HCT116 (cell line): Measurements from ENCODE around the gene EEF2. TPM values are rescaled to one million over a fixed set of nuclear protein-coding genes. Genes with fewer than 3 reads are reported as not detected.

Experiments
- ATAC-seq: fragments of 200-7000 bp; cut with Tn5 transposase; 2 replicates; pipeline ENCODE4 v1.9.1; 2020; ENCODE audit warnings: mild to moderate bottlenecking, moderate library complexity
- BruUV-seq: library from RNA; stranded (reverse); fragments of 400-500 nt; replicated peaks from 2 replicates; lab custom pipeline; 2021; lab: Mats Ljungman, UMichigan
- CTCF ChIA-PET: fragments of 300-600 bp; sonication (Branson Sonifier 250); formaldehyde crosslinking; loops from one replicate; lab custom pipeline; 2021; ENCODE audit warnings: antibody characterized with exemption; lab: Charles Lee
- POLR2A ChIA-PET: fragments of 300-600, 350-600 bp; sonication (Branson Sonifier 250); formaldehyde crosslinking; loops from one replicate; lab custom pipeline; 2021; ENCODE audit warnings: antibody characterized with exemption; lab: Charles Lee
- RAD21 ChIA-PET, 2 experiments: fragments of 300-600 bp; sonication (Branson Sonifier 250); formaldehyde crosslinking; loops; one replicate each; lab custom pipeline; 2023; ENCODE audit warnings: low total read pairs in 2 of 2; ENCODE audit not compliant: uncharacterized antibody in 2 of 2, unreplicated experiment in 2 of 2, low non-redundant PET in 1 of 2; lab: Charles Lee
- DNase-seq: peaks from one replicate; pipeline ENCODE4 v3.0.0-alpha.2; 2010; ENCODE audit warnings: low read depth, low spot score
- H2AFZ ChIP-seq: fragments of 200-600 bp; shearing (Covaris generic), sonication (generic); 2 replicates; pipeline ENCODE4 v1.6.1; 2017; ENCODE audit warnings: low read depth, mixed run types, mixed read lengths, antibody characterized with exemption, low read length; ENCODE audit not compliant: poor library complexity, severe bottlenecking
- H3K27ac ChIP-seq: 2 replicates; pipeline ENCODE4 v1.5.1; 2012; ENCODE audit warnings: low read depth, low read length
- H3K27me3 ChIP-seq: fragments of 200-600 bp; sonication (generic); 2 replicates; pipeline ENCODE4 v1.6.1; 2016; ENCODE audit warnings: mixed run types, low read length, mixed read lengths; ENCODE audit not compliant: insufficient read depth
- H3K36me3 ChIP-seq, 2 experiments: fragments of 200-500 bp in 1 of 2; fragments of 200-600 bp in 1 of 2; sonication (Bioruptor generic) in 1 of 2; sonication (generic) in 1 of 2; 2 replicates each; pipeline versions ENCODE4 v1.5.1 to v1.6.1; 2014 to 2016; ENCODE audit warnings: low read length in 2 of 2, inconsistent platforms in 1 of 2, mixed read lengths in 1 of 2, mixed run types in 1 of 2; ENCODE audit not compliant: insufficient read depth in 2 of 2, control insufficient read depth in 1 of 2
- H3K4me1 ChIP-seq, 2 experiments: fragments of 200-600 bp in 1 of 2; sonication (generic) in 1 of 2; 2 replicates each; pipeline versions ENCODE4 v1.5.1 to v1.6.1; 2012 to 2017; ENCODE audit warnings: low read length in 2 of 2, inconsistent platforms in 1 of 2, mild to moderate bottlenecking in 1 of 2, mixed read lengths in 1 of 2, mixed run types in 1 of 2, moderate library complexity in 1 of 2; ENCODE audit not compliant: insufficient read depth in 2 of 2, control insufficient read depth in 1 of 2
- H3K4me2 ChIP-seq: fragments of 200-600 bp; sonication (generic); 2 replicates; pipeline ENCODE4 v1.6.1; 2017; ENCODE audit warnings: mixed run types, low read length, mixed read lengths
- H3K4me3 ChIP-seq, 2 experiments: fragments of 200-600 bp in 1 of 2; sonication (generic) in 1 of 2; replicated peaks in 1 of 2; 2 replicates each; pipeline ENCODE4 v1.5.1; 2011 to 2016; ENCODE audit warnings: low read length in 2 of 2, control low read depth in 1 of 2, low read depth in 1 of 2, mild to moderate bottlenecking in 1 of 2, mixed read lengths in 1 of 2, mixed run types in 1 of 2
- H3K79me2 ChIP-seq: fragments of 200-600 bp; sonication (generic); 2 replicates; pipeline ENCODE4 v1.6.1; 2017; ENCODE audit warnings: mild to moderate bottlenecking, mixed run types, low read length, moderate library complexity, mixed read lengths; ENCODE audit not compliant: insufficient read depth
- H3K9ac ChIP-seq: fragments of 200-600 bp; sonication (generic); 2 replicates; pipeline ENCODE4 v1.6.1; 2016; ENCODE audit warnings: low read length, mixed read lengths
- H3K9me2 ChIP-seq: fragments of 200-600 bp; sonication (generic), shearing (Covaris generic); 2 replicates; pipeline ENCODE4 v1.6.1; 2017; ENCODE audit warnings: mixed run types, mild to moderate bottlenecking, moderate library complexity; ENCODE audit not compliant: insufficient read depth
- H3K9me3 ChIP-seq, 2 experiments: fragments of 200-500 bp in 1 of 2; fragments of 200-600 bp in 1 of 2; sonication (Bioruptor generic) in 1 of 2; sonication (generic) in 1 of 2; 2 replicates each; pipeline ENCODE4 v1.6.1; 2014 to 2017; ENCODE audit warnings: low read length in 2 of 2, mixed read lengths in 2 of 2, inconsistent platforms in 1 of 2, low read depth in 1 of 2, mild to moderate bottlenecking in 1 of 2, mixed run types in 1 of 2, moderate library complexity in 1 of 2; ENCODE audit not compliant: control insufficient read depth in 1 of 2, insufficient read depth in 1 of 2
- H4K20me1 ChIP-seq: fragments of 200-600 bp; sonication (generic), shearing (Covaris generic); 2 replicates; pipeline ENCODE4 v1.6.1; 2017; ENCODE audit warnings: mixed run types, mild to moderate bottlenecking, moderate library complexity; ENCODE audit not compliant: insufficient read depth
- CBX3 ChIP-seq: IDR thresholded peaks from 2 replicates; pipeline ENCODE4 v1.6.1; 2012; ENCODE audit warnings: low read depth
- CEBPB ChIP-seq: IDR thresholded peaks from 2 replicates; pipeline ENCODE4 v1.6.1; 2012; ENCODE audit warnings: low read depth
- CTCF ChIP-seq, 3 experiments: fragments of 200-600 bp in 1 of 3; sonication (generic) in 1 of 3; IDR thresholded peaks in 2 of 3; conservative IDR thresholded peaks in 1 of 3; 2 replicates each; pipeline ENCODE4 v1.5.1; 2012 to 2017; ENCODE audit warnings: low read depth in 2 of 3, low read length in 2 of 3, antibody characterized with exemption in 1 of 3, borderline replicate concordance in 1 of 3, control low read depth in 1 of 3, mild to moderate bottlenecking in 1 of 3, mixed read lengths in 1 of 3, mixed run types in 1 of 3, moderate library complexity in 1 of 3; ENCODE audit not compliant: insufficient read depth in 1 of 3
- EGR1 ChIP-seq: IDR thresholded peaks from 2 replicates; pipeline ENCODE4 v1.6.1; 2012; ENCODE audit warnings: low read depth
- EZH2phosphoT487 ChIP-seq: fragments of 200-600 bp; IDR thresholded peaks from 2 replicates; pipeline ENCODE4 v1.6.1; 2018; ENCODE audit warnings: antibody characterized with exemption, borderline replicate concordance
- FOSL1 ChIP-seq: IDR thresholded peaks from 2 replicates; pipeline ENCODE4 v1.6.1; 2012; ENCODE audit warnings: low read depth
- POLR2A ChIP-seq: IDR thresholded peaks from 2 replicates; pipeline ENCODE4 v1.7.0; 2011; ENCODE audit warnings: borderline replicate concordance; ENCODE audit not compliant: insufficient read depth, insufficient read length; ENCODE audit errors: extremely low read depth
- RAD21 ChIP-seq: IDR thresholded peaks from 2 replicates; pipeline ENCODE4 v1.6.1; 2012; ENCODE audit warnings: low read depth, mild to moderate bottlenecking
- SIN3A ChIP-seq: IDR thresholded peaks from 2 replicates; pipeline ENCODE4 v1.6.1; 2012; ENCODE audit warnings: low read depth
- SP1 ChIP-seq: IDR thresholded peaks from 2 replicates; pipeline ENCODE4 v1.6.1; 2012; ENCODE audit warnings: low read depth
- SRF ChIP-seq: IDR thresholded peaks from 2 replicates; pipeline ENCODE4 v1.6.1; 2012; ENCODE audit warnings: low read depth
- TCF7L2 ChIP-seq: IDR thresholded peaks from 2 replicates; pipeline ENCODE4 v1.7.0; 2011; ENCODE audit warnings: borderline replicate concordance, inconsistent platforms; ENCODE audit not compliant: insufficient read depth, insufficient read length; ENCODE audit errors: extremely low read depth
- intact Hi-C: fragments of 100-400 bp; cut with micrococcal nuclease; formaldehyde crosslinking; loops from 2 replicates; pipeline ENCODE4 v1.10.0; 2022
- total RNA-seq: library from RNA; stranded (reverse); gene quantifications from one replicate; pipeline ENCODE4 v1.2.1, GENCODE V29; 2021; ENCODE audit not compliant: unreplicated experiment

Gene EEF2
- total RNA-seq, 1 experiment from 2014 or later = 3,796 TPM

DNA sequence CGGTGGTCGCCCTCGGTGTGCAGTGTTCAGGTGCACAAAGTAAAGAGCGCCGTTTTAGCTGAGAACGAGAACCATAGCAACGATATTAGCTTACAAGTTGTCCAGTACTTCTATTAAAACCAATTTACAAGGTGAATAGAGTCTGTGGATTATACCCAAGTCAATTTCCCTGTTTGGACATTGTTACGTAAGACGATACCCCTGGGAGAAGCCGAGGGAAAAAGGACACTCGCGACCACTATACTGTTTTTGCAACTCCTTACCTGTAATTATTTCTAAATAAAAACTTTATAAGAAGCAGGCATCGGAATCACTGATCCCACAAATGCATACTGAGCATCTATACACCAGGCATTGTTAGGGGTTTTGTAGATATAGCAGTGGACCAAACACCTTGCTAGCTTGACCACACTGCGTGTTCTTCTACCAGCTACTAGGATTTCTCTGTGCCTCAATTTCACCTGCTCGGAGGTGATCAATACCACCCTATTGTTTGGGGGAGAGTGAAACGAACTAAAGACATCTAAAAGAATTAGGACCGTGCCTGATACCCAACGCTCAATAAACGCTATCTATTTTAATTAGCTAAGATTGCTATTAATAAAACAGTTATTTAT lies 488 bp upstream of the EEF2 start:
- H4K20me1 ChIP-seq = peaks cover 40% of the 10 kb centered on the region; the same call in 1 of the 2 replicates
- DNase-seq (no peak), ATAC-seq (no peak)
- peaks cover 31 to 42% of the 10 kb centered on the region in 2 experiments for H3K36me3 ChIP-seq
- intact Hi-C loops = loop anchor here (1.0 to 5.0 kb wide), 3 partner anchors 133 to 219 kb away; no protein-coding TSS in a partner anchor
- peak overlapping the region; percentile 87 for H2AFZ ChIP-seq
- POLR2A ChIA-PET = interaction anchor here (0.7 to 3.1 kb wide), 16 partner anchors 9 to 485 kb away, joined by 3 to 60 read pairs (median 4); partner anchors contain the start of genes DAPK3, MRPL54, PIAS4 and YJU2
- H3K9me3 ChIP-seq = no peaks in the 10 kb centered on the region
- peaks cover 22 to 51% of the 10 kb centered on the region in 2 experiments for H3K4me1 ChIP-seq
- peak overlapping the region; percentile 84 for H3K4me2 ChIP-seq
- H3K4me3 ChIP-seq = peak overlapping the region; percentile 95
- peak overlapping the region; percentile 99 for H3K9ac ChIP-seq
- TF ChIP-seq EZH2phosphoT487 (no peak), CEBPB (no peak), POLR2A (no peak), FOSL1 (no peak), CBX3 (no peak), SP1 (no peak; the same call in 1 of the 2 replicates), RAD21 (no peak), TCF7L2 (no peak), SRF (no peak), EGR1 (no peak), CTCF (IDR thresholded peaks at IDR 0.05 in 2 of 3, conservative IDR thresholded peaks at IDR 0.05 in 1 of 3; ENCODE audit: borderline replicate concordance in 1 of 3, insufficient read depth in 1 of 3, low read depth in 2 of 3, low read length in 2 of 3) (no peak), SIN3A (no peak)
- H3K9me2 ChIP-seq = no peaks in the 10 kb centered on the region
- BruUV-seq = no TSS peak
- H3K79me2 ChIP-seq = peaks cover 46% of the 10 kb centered on the region
- H3K27me3 ChIP-seq = no peaks in the 10 kb centered on the region
- RAD21 ChIA-PET = no interaction called here
- CTCF ChIA-PET = interaction anchor here (1.0 to 2.1 kb wide), 7 partner anchors 14 to 222 kb away, joined by 3 to 14 read pairs (median 5); partner anchors contain the start of gene DAPK3
- peak overlapping the region; percentile 98 for H3K27ac ChIP-seq
